HepG2 (cell line): ENCODE results near the gene ATP8B1. TPM values are rescaled to one million over a fixed set of nuclear protein-coding genes. Genes with fewer than 3 reads are reported as not detected.

Experiments
- ATAC-seq: fragments of 200-7000 bp; cut with Tn5 transposase; 3 replicates; pipeline ENCODE4 v1.9.1; 2020; ENCODE audit warnings: mild to moderate bottlenecking, moderate library complexity
- BruUV-seq: library from RNA; stranded (reverse); fragments of 400-500 nt; replicated peaks from 2 replicates; lab custom pipeline; 2021; lab: Mats Ljungman, UMichigan
- CTCF ChIA-PET: fragments of 300-600 bp; formaldehyde crosslinking; extraction: SDS; loops from one replicate; lab custom pipeline; 2021; ENCODE audit warnings: low total read pairs, inconsistent platforms, low intra/inter-chr PET ratio; lab: Yijun Ruan, JAX
- POLR2A ChIA-PET: fragments of 350-600 bp; sonication (Branson Sonifier 250); formaldehyde crosslinking; loops from one replicate; lab custom pipeline; 2020; ENCODE audit warnings: antibody characterized with exemption, inconsistent platforms; lab: Yijun Ruan, JAX
- DNase-seq: peaks from one replicate; pipeline ENCODE4 v3.0.0-alpha.2; 2015; ENCODE audit warnings: low spot score
- FAIRE-seq: peaks from 3 replicates; lab custom pipeline; 2011; peaks lifted over from hg19 to GRCh38; lab: Jason Lieb, UNC
- H2AFZ ChIP-seq: one replicate; pipeline ENCODE4 v1.6.1; 2011; ENCODE audit warnings: low read length, inconsistent platforms
- H3K27ac ChIP-seq: fragments of 300-600 bp; 3 replicates; pipeline ENCODE4 v1.8.0; 2011; ENCODE audit warnings: mixed run types, mild to moderate bottlenecking, mixed read lengths, low read length, inconsistent platforms; ENCODE audit not compliant: insufficient read depth; ENCODE audit errors: extremely low read length
- H3K27me3 ChIP-seq, 2 experiments: fragments of 200-600 bp in 1 of 2; 2 replicates in 1 of 2; 3 replicates in 1 of 2; pipeline versions ENCODE4 v1.6.0 to v1.8.0; 2011; ENCODE audit warnings: low read length in 2 of 2, mild to moderate bottlenecking in 2 of 2, moderate library complexity in 2 of 2, inconsistent platforms in 1 of 2; ENCODE audit not compliant: insufficient read depth in 2 of 2, control insufficient read depth in 1 of 2
- H3K36me3 ChIP-seq, 2 experiments: fragments of 200-600 bp in 1 of 2; replicated peaks in 1 of 2; 2 replicates in 1 of 2; 3 replicates in 1 of 2; pipeline versions ENCODE4 v1.5.1 to v1.8.0; 2011; ENCODE audit warnings: low read length in 2 of 2, inconsistent platforms in 1 of 2; ENCODE audit not compliant: insufficient read depth in 2 of 2, control insufficient read depth in 1 of 2
- H3K4me1 ChIP-seq: 2 replicates; pipeline ENCODE4 v1.5.1; 2012; ENCODE audit warnings: low read length, inconsistent platforms; ENCODE audit not compliant: insufficient read depth
- H3K4me2 ChIP-seq: 2 replicates; pipeline ENCODE4 v1.6.0; 2011; ENCODE audit warnings: low read depth, low read length, inconsistent platforms
- H3K4me3 ChIP-seq, 3 experiments: fragments of 200-600 bp in 1 of 3; sonication (generic), shearing (Covaris generic) in 1 of 3; replicated peaks in 1 of 3; 2 replicates each; pipeline ENCODE4 v1.5.1; 2011 to 2016; ENCODE audit warnings: low read length in 3 of 3, inconsistent platforms in 2 of 3, low read depth in 2 of 3, mild to moderate bottlenecking in 2 of 3, control low read depth in 1 of 3, mixed read lengths in 1 of 3; ENCODE audit not compliant: insufficient read depth in 1 of 3
- H3K79me2 ChIP-seq: one replicate; pipeline ENCODE4 v1.6.1; 2011; ENCODE audit warnings: low read length, inconsistent platforms; ENCODE audit not compliant: insufficient read depth
- H3K9ac ChIP-seq: 2 replicates; pipeline ENCODE4 v1.6.0; 2011; ENCODE audit warnings: mild to moderate bottlenecking, low read depth, low read length, inconsistent platforms; ENCODE audit not compliant: insufficient read depth
- H3K9me3 ChIP-seq: 2 replicates; pipeline ENCODE4 v1.5.1; 2012; ENCODE audit warnings: mild to moderate bottlenecking, low read length
- H4K20me1 ChIP-seq: 2 replicates; pipeline ENCODE4 v1.6.0; 2011; ENCODE audit warnings: inconsistent platforms, mild to moderate bottlenecking, low read length, moderate library complexity; ENCODE audit not compliant: insufficient read depth
- ARNT ChIP-seq: fragments of 450-650 bp; IDR thresholded peaks from 2 replicates; pipeline ENCODE4 v1.6.1; 2017
- ASH2L ChIP-seq: fragments of 300-600, 200-600 bp; sonication (generic); IDR thresholded peaks from 2 replicates; pipeline ENCODE4 v1.7.0; 2017; ENCODE audit warnings: low read depth, mild to moderate bottlenecking, moderate library complexity, mixed read lengths, low read length; ENCODE audit not compliant: insufficient read length
- CCAR2 ChIP-seq: fragments of 200-400 bp; formaldehyde crosslinking; optimal IDR thresholded peaks from 2 replicates; pipeline ENCODE3; 2018; ENCODE audit warnings: low read depth, mild to moderate bottlenecking, low read length, moderate library complexity
- CHD2 ChIP-seq: IDR thresholded peaks from 2 replicates; pipeline ENCODE4 v1.6.1; 2011; ENCODE audit warnings: low read depth, low read length, improper control_type of control experiment
- ELF4 ChIP-seq: sonication (generic); formaldehyde crosslinking; IDR thresholded peaks from 2 replicates; pipeline ENCODE4 v1.5.0; 2020; ENCODE audit warnings: missing genetic modification reagents, mild to moderate bottlenecking, moderate library complexity, borderline replicate concordance
- HCFC1 ChIP-seq: fragments of 150-350 bp; IDR thresholded peaks from 2 replicates; pipeline ENCODE4 v1.6.1; 2014; ENCODE audit warnings: low read depth, low read length
- TARDBP ChIP-seq: sonication (generic); formaldehyde crosslinking; IDR thresholded peaks from 2 replicates; pipeline ENCODE4 v1.8.0; 2022; ENCODE audit warnings: mild to moderate bottlenecking, missing genetic modification reagents
- ZFP36 ChIP-seq: fragments of 150-350 bp; IDR thresholded peaks from 2 replicates; pipeline ENCODE4 v1.6.1; 2018; ENCODE audit warnings: borderline replicate concordance, low read length, low read depth; ENCODE audit not compliant: partially characterized antibody
- ZMYM3 ChIP-seq: sonication (generic); formaldehyde crosslinking; IDR thresholded peaks from 2 replicates; pipeline ENCODE4 v1.5.1; 2020; ENCODE audit warnings: mild to moderate bottlenecking, missing genetic modification reagents
- ZNF329 ChIP-seq: sonication (generic); formaldehyde crosslinking; IDR thresholded peaks from 2 replicates; pipeline ENCODE4 v1.9.0; 2021; ENCODE audit warnings: low read depth, mild to moderate bottlenecking, missing genetic modification reagents
- ZNF331 ChIP-seq: sonication (generic); formaldehyde crosslinking; IDR thresholded peaks from 2 replicates; pipeline ENCODE4 v1.4.0; 2020; ENCODE audit warnings: missing genetic modification reagents
- ZNF354B ChIP-seq: sonication (generic); formaldehyde crosslinking; IDR thresholded peaks from 2 replicates; pipeline ENCODE4 v1.8.0; 2022; ENCODE audit warnings: mild to moderate bottlenecking, missing genetic modification reagents
- ZNF615 ChIP-seq: sonication (generic); formaldehyde crosslinking; IDR thresholded peaks from 2 replicates; pipeline ENCODE4 v1.5.0; 2020; ENCODE audit warnings: mild to moderate bottlenecking, missing genetic modification reagents, borderline replicate concordance
- ZNF749 ChIP-seq: sonication (generic); formaldehyde crosslinking; IDR thresholded peaks from 2 replicates; pipeline ENCODE4 v1.8.0; 2022; ENCODE audit warnings: mild to moderate bottlenecking, missing genetic modification reagents, moderate library complexity, borderline replicate concordance
- WGBS: methylation state at CpG from one replicate; pipeline ENCODE4 v1.1.6; 2017; ENCODE audit warnings: low lambda C conversion rate; 5-methylcytosine and 5-hydroxymethylcytosine counted together
- in situ Hi-C: cut with HindIII; loops from 2 replicates; pipeline ENCODE4 v1.10.0; 2017; ENCODE audit warnings: low pct_unique_long_range_greater_than_20kb; ENCODE audit not compliant: extremely low pct_ligation_motif_present
- intact Hi-C: fragments of 100-400 bp; cut with micrococcal nuclease; formaldehyde crosslinking; loops from one replicate; pipeline ENCODE4 v1.10.0; 2022; ENCODE audit not compliant: unreplicated experiment
- polyA plus RNA-seq, 8 experiments: library from polyadenylated mRNA; depleted of rRNA in 3 of 8; stranded (reverse) in 7 of 8; unstranded in 1 of 8; fragments of >200 nt; fragmentation: Illumina TruSeq in 4 of 8; extraction: Trizol in 4 of 8; gene quantifications; 2 replicates each; pipeline versions ENCODE4 v1.2.1 to v1.2.3, GENCODE V29; 2011 to 2016; ENCODE audit warnings: low read depth in 4 of 8, missing spikeins in 1 of 8, mixed read lengths in 1 of 8; ENCODE audit not compliant: insufficient read depth in 1 of 8
- total RNA-seq, 5 experiments: library from RNA; depleted of rRNA; stranded (reverse); fragments of >200 nt; fragmentation: Illumina TruSeq; extraction: Trizol; gene quantifications; 2 replicates each; pipeline ENCODE4 v1.2.3, GENCODE V29; 2016; ENCODE audit warnings: low read depth in 1 of 5
- TF ChIP-seq, protein P1 (sequence below): sonication (generic); formaldehyde crosslinking; IDR thresholded peaks from 2 replicates; pipeline ENCODE4 v1.4.0; 2020; ENCODE audit warnings: missing genetic modification reagents
- TF ChIP-seq, protein P2 (sequence below): sonication (generic); formaldehyde crosslinking; IDR thresholded peaks from 2 replicates; pipeline ENCODE4 v1.4.0; 2020; ENCODE audit warnings: missing genetic modification reagents, mild to moderate bottlenecking, borderline replicate concordance

Gene ATP8B1
- total and polyA plus RNA-seq, 2 of the 13 experiments (the other 11 are each of a cell fraction or from before 2014, with no cell fraction given): 2.8 to 4.0 TPM

DNA sequence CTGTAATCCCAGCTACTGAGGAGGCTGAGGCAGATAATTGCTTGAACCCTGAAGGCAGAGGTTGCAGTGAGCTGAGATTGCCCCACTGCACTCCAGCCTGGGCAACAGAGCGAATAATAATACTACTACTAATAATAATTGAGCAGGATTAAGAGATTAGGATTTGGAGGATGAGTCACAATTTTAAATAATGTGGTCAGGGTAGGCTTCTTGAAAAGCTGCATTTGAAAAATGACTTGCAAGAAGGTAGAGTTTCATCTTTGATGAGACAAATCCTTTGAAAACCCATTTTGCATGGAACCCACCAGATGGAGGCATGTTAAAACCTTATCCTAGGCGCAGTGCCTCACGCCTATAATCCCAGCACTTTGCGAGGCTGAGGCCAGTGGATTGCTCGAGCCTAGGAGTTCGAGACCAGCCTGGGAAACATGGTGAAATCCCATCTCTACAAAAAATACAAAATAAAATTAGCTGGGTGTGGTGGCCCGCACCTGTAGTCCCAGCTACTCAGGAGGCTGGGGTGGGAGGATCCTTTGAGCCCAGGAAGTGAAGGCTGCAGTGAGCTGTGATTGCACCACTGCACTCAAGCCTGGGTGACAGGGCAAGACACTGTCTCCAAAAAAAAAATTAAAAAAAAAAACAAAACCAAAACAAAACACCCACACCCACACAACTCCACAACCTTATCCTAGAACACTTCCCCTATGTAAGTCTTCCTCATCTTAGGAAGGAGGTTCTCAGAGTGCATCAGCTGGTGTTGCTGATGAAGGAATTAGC, 3.3 kb upstream of the ATP8B1 start:
- H3K27ac ChIP-seq: no peak overlapping the region
- no peak overlapping the region for H2AFZ ChIP-seq
- peaks cover 31% of the 10 kb centered on the region for H3K4me1 ChIP-seq
- ChIA-PET POLR2A (no interaction called here), CTCF (no interaction called here)
- BruUV-seq: no TSS peak
- ATAC-seq (no peak), DNase-seq (no peak), FAIRE-seq (no peak)
- intact Hi-C loops (loop anchor here (10.0 kb wide), 1 partner anchor 48 kb away; no protein-coding TSS in a partner anchor), in situ Hi-C loops (no loop called here)
- H3K9me3 ChIP-seq: no peaks in the 10 kb centered on the region
- H3K4me3 ChIP-seq: no peak overlapping the region
- H3K27me3 ChIP-seq: peaks cover 2 to 10% of the 10 kb centered on the region in 2 experiments; a peak in 2 of 5 replicates
- no peak overlapping the region for H3K4me2 ChIP-seq
- no peaks in the 10 kb centered on the region for H4K20me1 ChIP-seq
- peaks cover 1% of the 10 kb centered on the region for H3K79me2 ChIP-seq
- H3K36me3 ChIP-seq: no peaks in the 10 kb centered on the region
- 59% methylated on average over 7 of the region's 7 CpGs for WGBS
- H3K9ac ChIP-seq: no peak overlapping the region
- TF ChIP-seq TARDBP (CRISPR knock-in tag) (no peak), ZNF331 (CRISPR knock-in tag) (no peak), ZFP36 (no peak), ASH2L (no peak), ARNT (no peak), ZNF354B (no peak), ZMYM3 (CRISPR knock-in tag) (no peak), ELF4 (CRISPR knock-in tag) (no peak), CCAR2 (no peak), ZNF615 (CRISPR knock-in tag) (no peak), ZNF749 (CRISPR knock-in tag) (no peak), ZNF329 (CRISPR knock-in tag) (no peak), HCFC1 (no peak), CHD2 (no peak)
- TF ChIP-seq, protein P1, sequence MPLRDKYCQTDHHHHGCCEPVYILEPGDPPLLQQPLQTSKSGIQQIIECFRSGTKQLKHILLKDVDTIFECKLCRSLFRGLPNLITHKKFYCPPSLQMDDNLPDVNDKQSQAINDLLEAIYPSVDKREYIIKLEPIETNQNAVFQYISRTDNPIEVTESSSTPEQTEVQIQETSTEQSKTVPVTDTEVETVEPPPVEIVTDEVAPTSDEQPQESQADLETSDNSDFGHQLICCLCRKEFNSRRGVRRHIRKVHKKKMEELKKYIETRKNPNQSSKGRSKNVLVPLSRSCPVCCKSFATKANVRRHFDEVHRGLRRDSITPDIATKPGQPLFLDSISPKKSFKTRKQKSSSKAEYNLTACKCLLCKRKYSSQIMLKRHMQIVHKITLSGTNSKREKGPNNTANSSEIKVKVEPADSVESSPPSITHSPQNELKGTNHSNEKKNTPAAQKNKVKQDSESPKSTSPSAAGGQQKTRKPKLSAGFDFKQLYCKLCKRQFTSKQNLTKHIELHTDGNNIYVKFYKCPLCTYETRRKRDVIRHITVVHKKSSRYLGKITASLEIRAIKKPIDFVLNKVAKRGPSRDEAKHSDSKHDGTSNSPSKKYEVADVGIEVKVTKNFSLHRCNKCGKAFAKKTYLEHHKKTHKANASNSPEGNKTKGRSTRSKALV (CRISPR knock-in tag): no peak
- TF ChIP-seq, protein P2, sequence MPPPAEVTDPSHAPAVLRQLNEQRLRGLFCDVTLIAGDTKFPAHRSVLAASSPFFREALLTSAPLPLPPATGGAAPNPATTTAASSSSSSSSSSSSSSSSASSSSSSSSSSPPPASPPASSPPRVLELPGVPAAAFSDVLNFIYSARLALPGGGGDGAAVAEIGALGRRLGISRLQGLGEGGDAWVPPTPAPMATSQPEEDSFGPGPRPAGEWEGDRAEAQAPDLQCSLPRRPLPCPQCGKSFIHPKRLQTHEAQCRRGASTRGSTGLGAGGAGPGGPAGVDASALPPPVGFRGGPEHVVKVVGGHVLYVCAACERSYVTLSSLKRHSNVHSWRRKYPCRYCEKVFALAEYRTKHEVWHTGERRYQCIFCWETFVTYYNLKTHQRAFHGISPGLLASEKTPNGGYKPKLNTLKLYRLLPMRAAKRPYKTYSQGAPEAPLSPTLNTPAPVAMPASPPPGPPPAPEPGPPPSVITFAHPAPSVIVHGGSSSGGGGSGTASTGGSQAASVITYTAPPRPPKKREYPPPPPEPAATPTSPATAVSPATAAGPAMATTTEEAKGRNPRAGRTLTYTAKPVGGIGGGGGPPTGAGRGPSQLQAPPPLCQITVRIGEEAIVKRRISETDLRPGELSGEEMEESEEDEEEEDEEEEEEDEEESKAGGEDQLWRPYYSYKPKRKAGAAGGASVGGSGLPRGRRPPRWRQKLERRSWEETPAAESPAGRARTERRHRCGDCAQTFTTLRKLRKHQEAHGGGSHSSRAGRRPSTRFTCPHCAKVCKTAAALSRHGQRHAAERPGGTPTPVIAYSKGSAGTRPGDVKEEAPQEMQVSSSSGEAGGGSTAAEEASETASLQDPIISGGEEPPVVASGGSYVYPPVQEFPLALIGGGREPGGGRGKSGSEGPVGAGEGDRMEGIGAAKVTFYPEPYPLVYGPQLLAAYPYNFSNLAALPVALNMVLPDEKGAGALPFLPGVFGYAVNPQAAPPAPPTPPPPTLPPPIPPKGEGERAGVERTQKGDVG: no peak
- TF ChIP-seq, all 625 proteins: peak for 0
